ENCODE data around the gene CPVL.

CPVL gene

DNA sequence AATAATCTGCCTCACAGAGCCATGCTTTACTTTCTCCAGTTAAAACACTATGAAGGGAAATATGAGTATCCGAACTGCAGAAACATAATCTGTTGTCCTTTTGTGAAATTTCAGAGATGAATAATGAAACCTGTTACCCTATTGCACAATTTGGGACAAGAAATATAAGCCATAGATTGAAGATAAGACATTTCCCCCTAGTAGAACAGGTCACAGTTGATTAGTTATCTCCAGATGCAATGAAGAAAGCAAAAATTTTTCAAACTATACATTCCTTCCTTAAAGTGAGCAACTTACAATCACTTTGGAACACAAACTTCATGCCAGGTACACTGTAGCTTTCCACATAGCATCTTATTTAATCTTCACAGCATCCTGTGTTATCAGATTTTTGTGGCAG is 46.0 kb upstream of the CPVL start:
- H3K4me1 ChIP-seq (ENCODE audit: control insufficient read depth in 1 of 2, insufficient read depth in 1 of 2, low read depth in 1 of 2, low read length in 1 of 2), result peaks cover 13 to 18% of the 10 kb centered on the region in 2 experiments
- H3K9me3 ChIP-seq, result no peaks in the 10 kb centered on the region
- no peak overlapping the region for H3K4me3 ChIP-seq (ENCODE audit: low read depth in 1 of 2, low read length in 1 of 2)
- H3K27ac ChIP-seq, result no peak overlapping the region
- TF ChIP-seq, protein P1, sequence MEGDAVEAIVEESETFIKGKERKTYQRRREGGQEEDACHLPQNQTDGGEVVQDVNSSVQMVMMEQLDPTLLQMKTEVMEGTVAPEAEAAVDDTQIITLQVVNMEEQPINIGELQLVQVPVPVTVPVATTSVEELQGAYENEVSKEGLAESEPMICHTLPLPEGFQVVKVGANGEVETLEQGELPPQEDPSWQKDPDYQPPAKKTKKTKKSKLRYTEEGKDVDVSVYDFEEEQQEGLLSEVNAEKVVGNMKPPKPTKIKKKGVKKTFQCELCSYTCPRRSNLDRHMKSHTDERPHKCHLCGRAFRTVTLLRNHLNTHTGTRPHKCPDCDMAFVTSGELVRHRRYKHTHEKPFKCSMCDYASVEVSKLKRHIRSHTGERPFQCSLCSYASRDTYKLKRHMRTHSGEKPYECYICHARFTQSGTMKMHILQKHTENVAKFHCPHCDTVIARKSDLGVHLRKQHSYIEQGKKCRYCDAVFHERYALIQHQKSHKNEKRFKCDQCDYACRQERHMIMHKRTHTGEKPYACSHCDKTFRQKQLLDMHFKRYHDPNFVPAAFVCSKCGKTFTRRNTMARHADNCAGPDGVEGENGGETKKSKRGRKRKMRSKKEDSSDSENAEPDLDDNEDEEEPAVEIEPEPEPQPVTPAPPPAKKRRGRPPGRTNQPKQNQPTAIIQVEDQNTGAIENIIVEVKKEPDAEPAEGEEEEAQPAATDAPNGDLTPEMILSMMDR (IDR thresholded peaks at IDR 0.05), result no peak
- peaks cover 84% of the 10 kb centered on the region for H3K27me3 ChIP-seq
- no peaks in the 10 kb centered on the region for H3K36me3 ChIP-seq

DNA sequence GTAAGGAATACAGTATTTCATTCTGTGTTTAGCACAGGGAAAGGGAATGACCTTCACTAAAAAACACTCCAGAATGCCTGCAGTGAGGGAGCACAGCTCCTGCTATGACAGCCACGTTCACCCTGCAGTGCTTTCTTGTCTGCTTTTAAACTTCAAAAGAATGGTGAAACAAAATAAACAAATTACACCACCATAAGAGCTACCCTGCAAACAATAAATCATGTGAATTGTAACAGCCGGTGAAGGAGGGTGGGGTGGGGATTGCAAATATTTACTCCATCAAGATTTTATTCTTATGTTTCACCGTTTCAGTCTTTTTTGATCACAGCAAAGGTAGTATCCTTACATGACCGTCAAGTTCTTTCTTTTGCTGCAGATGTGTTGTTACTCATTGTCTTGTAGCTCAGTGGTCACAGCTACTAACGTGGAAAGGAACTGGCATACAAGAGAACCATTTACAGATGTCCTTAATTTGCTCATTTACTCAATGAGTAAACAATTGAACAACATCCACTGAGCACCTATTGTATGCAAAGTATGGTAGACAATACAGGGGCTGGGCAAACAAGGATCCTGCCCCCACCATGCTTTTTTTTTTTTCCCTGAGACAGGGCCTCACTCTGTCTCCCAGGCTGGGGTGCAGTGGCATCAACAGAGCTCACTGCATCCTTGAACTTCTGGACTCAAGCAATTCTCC is 44.2 kb upstream of the CPVL start:
- Histone ChIP-seq H3K4me1 (ENCODE audit: control insufficient read depth in 1 of 2, insufficient read depth in 1 of 2, low read depth in 1 of 2, low read length in 1 of 2) (peaks cover 12 to 16% of the 10 kb centered on the region in 2 experiments), H3K27me3 (peaks cover 66% of the 10 kb centered on the region), H3K9me3 (no peaks in the 10 kb centered on the region), H3K27ac (no peak overlapping the region), H3K36me3 (no peaks in the 10 kb centered on the region), H3K4me3 (ENCODE audit: low read depth in 1 of 2, low read length in 1 of 2) (no peak overlapping the region)
- TF ChIP-seq, protein P1 (IDR thresholded peaks at IDR 0.05), result no peak

DNA sequence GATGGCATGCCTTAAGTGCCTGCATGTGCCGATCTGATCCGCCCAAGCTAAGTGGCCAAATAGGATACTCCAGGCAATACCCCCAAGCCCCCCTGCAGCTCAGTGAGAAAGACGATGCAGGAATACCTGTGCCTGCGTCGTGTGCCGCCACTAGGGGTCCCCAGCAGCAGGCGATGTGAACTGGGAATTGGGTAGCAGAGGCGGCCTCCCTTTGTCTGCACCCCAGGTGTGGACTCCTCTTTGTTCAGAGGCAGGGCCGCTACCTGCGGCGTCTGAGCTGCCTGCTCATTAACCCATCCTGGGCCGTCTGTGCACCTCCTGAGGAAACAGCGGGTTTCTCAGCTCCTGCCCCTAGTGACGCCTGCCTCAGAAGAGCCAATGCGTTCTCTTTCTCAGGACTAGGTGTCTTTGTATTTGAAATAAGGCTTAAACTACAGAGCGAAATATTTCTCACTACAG is 43.4 kb upstream of the CPVL start:
- Histone ChIP-seq H3K9me3 (no peaks in the 10 kb centered on the region), H3K36me3 (no peaks in the 10 kb centered on the region), H3K4me3 (ENCODE audit: low read depth in 1 of 2, low read length in 1 of 2) (no peak overlapping the region), H3K27ac (no peak overlapping the region), H3K27me3 (peaks cover 58% of the 10 kb centered on the region), H3K4me1 (ENCODE audit: control insufficient read depth in 1 of 2, insufficient read depth in 1 of 2, low read depth in 1 of 2, low read length in 1 of 2) (peaks cover 5 to 9% of the 10 kb centered on the region in 2 experiments)
- TF ChIP-seq, protein P1 (IDR thresholded peaks at IDR 0.05), result peak; percentile 20

DNA sequence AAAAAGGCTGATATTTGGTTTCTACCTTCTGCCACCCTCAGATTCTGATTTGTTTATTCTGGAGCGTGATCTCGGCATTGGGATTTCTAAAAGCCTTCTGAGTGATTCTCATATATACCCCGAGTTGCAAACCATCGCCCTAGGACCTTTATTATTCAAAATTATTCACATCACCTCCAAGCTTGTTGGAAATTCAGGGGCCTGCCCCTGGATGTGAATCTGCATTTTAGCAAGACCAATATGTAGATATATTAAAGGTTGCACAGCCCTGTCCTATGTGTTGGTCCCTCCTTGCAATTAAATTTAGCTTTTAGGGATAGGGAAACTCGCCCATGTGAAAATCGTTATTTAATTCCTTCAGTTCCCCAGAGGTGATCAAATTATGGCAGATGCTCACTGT is 39.3 kb upstream of the CPVL start:
- TF ChIP-seq, protein P1 (IDR thresholded peaks at IDR 0.05), result no peak
- H3K27ac ChIP-seq, result no peak overlapping the region
- H3K27me3 ChIP-seq, result peaks cover 17% of the 10 kb centered on the region
- no peaks in the 10 kb centered on the region for H3K36me3 ChIP-seq
- H3K9me3 ChIP-seq, result no peaks in the 10 kb centered on the region
- no peaks in the 10 kb centered on the region for H3K4me1 ChIP-seq (ENCODE audit: control insufficient read depth in 1 of 2, insufficient read depth in 1 of 2, low read depth in 1 of 2, low read length in 1 of 2)
- no peak overlapping the region for H3K4me3 ChIP-seq (ENCODE audit: low read depth in 1 of 2, low read length in 1 of 2)

DNA sequence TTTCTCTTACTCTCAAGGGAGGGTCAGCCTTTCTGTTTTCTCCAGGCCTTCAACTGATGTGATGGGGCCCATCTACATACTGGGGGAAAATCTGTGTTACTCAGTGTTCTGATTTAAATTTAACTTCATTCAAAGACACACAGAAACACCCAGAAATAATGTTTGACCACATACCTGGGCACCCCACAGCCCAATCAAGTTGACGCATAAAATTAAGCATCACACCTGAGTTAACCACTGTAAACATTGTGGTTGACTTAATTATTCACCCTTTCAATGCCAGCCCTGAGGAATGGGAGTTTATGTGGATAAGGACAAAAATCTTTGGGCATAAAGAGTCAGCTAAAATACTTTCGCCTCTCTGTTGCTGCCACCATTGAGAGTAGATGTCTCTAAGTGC is 38.3 kb upstream of the CPVL start:
- H3K36me3 ChIP-seq, result no peaks in the 10 kb centered on the region
- TF ChIP-seq, protein P1 (IDR thresholded peaks at IDR 0.05), result no peak
- no peak overlapping the region for H3K27ac ChIP-seq
- no peaks in the 10 kb centered on the region for H3K4me1 ChIP-seq (ENCODE audit: control insufficient read depth in 1 of 2, insufficient read depth in 1 of 2, low read depth in 1 of 2, low read length in 1 of 2)
- H3K4me3 ChIP-seq (ENCODE audit: low read depth in 1 of 2, low read length in 1 of 2), result no peak overlapping the region
- no peaks in the 10 kb centered on the region for H3K9me3 ChIP-seq
- peaks cover 7% of the 10 kb centered on the region for H3K27me3 ChIP-seq

Measured in neutrophil (primary cell).